Smooth muscle cell of the brain vasculature (primary cell): Measurements from ENCODE around the gene IQCH.

Source experiments
- DNase-seq: peaks from one replicate; pipeline ENCODE4 v3.0.0-alpha.2; 2012; ENCODE audit warnings: low read depth, low spot score

Gene IQCH

DNA sequence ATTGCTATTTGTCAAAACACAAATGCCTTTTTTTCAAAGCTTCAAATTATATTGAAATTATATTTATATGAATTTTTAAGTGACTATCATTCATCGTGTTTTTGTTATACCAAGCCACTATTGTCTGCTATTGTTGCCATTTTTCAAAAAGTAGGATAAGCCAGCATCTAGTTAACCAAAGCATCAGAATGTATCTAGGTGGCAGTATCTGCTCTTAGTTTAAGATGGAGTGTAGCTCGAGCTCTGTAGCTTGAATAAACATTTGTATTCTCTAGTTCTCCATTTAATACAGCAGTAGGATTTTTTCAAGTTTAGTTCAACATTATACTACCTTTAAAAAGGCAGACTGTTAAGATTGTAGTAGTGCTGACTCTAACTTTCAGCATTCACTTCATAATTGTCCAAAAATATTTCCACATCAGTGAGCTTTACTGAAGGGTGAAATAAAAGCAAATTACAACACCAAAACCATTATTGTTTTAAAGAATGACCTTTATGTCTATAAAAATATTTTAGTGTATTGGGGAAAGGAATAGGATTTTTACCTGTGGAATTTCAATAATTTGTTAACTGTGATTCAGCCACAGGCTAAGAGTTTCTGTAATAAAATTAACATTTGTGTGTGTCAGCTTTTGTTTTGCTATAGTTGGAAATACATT, 246.7 kb downstream of the IQCH start:
- no peak for DNase-seq

DNA sequence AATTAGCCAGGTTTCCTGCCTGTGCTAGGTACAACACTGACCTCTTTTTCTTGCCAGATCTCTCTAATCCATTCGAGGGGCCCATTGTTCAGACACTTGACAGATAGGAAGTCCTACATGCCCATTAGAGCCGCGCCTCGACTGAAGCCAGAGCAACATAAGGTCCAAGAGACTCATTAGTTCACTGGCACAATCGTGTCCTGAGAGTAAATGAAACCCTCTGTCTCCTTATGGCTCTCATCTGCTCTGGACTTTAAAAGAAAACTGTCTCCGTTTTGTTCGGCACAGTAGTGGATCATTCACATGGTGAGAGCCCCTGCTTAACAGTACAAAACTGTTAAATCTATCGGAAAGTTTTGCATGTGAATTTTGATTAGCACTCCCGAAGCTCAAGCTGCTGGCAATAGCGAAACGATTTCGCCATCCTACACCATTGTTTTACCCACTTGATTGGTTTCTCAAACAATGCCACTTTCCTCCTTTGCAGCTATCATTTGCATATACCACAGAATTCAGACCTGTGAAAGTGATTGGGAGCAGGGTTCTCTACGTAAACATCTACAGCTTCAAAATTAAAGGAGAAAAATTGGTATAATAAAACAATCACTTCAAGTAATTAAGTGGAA, 247.4 kb downstream of the IQCH start:
- DNase-seq: no peak

DNA sequence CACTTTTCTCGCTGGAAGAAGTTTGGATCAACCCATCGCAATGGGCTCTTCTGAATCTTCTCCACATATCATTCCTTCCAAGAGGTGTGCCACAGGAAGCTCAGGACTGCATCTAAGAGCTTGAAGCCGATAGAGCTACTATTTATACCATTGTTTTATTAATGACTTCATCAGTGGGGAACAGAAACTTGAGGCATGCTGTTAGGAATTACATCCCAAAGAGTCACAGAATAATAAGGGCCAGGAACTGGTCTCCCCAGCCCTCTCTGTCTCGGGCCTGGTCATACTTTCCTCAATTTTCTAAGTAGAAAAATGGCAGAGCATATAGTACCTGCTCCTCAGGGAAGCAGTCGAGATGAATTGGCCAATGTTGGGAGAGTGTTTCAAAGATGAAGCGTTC, 249.5 kb downstream of the IQCH start:
- no peak for DNase-seq

DNA sequence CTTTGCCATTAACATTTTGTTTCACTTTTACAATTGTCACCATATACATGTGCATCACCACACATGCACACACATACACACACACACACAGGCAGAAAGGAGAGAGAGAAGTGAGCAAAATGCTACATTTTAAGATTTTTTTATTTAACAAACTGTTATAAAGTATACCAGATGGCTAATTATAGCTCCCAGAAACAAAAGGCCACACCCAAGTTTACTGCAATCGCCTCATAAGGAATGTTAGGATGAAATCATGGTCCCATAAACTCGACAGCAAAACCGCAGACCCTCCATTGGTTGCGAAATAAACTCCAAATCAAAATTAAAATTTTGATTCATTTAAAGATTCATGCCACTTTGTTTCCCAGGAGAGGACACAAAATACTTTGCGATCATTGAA, 250.2 kb downstream of the IQCH start:
- no peak for DNase-seq

- no peak for DNase-seq
Measured at GRCh38 chr15:67505675-67506572, 251.3 kb downstream of the IQCH start.

DNA sequence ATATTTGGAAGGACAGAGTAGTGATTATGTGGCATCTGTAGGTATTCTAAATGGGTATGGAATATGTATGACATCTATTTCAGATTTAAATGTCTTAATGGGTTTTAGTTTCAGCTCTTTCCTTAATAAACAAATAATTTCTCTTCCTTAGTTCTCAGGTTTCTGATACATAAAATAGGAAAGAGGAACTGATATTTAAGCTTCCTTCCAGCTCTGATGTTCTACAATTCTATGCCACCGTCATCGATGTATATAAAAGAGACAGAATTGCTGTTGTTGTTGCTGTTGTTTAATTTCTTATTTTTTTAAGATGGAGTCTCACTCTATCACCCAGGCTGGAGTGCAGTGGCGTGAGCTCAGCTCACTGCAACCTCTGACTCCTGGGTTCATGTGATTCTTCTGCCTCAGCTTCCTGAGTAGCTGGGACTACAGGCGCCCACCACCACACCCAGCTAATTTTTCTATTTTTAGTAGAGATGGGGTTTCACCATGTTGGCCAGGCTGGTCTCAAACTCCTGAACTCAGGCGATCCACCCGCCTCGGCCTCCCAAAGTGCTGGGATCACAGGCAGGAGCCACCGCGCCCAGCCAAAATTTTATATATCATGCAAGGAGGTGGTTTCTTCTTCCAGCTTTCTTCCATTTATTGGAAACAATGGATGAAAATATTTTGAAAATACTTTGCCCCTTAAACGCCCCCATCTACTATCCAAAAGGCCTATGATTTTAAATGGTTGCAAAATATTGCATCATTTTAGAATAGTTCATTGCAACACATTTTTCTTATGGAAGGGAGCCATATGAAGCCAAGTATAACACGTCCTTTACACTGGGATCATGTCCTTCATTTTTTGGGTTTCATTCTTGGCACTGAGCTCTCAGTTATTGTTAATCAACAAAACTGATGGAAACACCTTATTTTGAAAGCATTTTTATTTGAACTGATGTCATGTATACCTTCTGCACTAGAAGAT, 252.5 kb downstream of the IQCH start:
- no peak for DNase-seq

GRCh38 chr15:67508407-67508806, 253.8 kb downstream of the IQCH start:
- no peak for DNase-seq

- no peak for DNase-seq
Measured at GRCh38 chr15:67509918-67510317, 255.3 kb downstream of the IQCH start.

- DNase-seq: no peak
Measured at GRCh38 chr15:67510597-67511190, 256.1 kb downstream of the IQCH start.

DNA sequence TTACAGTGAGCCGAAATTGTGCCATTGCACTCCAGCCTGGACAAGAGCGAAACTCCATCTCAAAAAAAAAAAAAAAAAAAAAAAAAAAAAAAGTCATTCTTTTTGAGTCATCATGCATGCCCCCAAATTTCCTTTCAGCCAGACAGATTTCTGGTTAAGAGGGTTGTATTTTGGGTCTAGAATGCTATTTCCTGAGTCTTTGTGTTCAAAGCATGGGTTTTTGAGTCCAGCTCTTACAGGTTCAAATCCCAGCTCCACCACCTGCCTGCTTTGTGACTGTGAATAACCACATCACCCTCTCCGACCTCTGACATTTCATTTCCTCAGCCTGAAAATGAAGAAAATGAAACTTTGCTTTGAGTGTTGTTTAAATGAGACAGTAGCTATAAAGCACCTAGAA, 257.0 kb downstream of the IQCH start:
- DNase-seq: no peak

- DNase-seq: no peak
Measured at GRCh38 chr15:67512140-67512539, 257.6 kb downstream of the IQCH start.

DNA sequence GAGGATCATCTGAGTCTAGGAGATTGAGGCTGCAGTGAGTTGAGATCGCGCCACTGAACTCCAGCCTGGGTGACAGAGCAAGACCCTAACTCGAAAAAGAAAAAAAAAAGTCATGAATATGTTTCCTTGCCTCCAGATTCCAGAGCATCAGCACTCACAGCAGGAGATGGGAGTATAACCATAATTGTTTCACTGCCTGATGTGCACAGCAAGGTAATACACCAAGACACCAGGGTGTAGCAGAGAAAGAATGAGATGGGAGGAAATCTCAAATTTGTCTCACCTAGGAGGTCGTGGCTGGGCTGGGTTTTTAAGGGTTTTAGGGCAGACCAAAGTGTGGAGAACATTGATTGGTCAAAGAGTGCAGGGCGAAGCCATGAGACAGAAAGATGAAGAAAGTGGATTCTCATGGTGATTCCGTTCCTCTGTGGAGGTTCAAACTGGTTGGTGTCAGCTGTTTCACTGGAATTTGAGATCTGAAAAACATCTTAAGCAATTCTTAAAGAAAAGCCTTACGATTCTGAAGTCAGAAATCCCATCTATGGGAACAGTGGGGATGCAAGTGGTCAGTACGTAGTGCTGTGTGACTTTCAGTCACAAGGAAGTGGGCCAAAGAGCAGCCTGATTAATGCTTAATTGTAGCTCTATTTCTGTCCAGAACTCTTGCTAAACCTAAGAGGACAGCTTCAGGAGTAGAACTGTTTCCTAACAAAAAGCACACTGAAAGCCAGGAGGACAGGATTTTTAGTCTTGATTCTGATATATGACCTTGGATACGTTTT, 258.5 kb downstream of the IQCH start:
- no peak for DNase-seq

- no peak for DNase-seq
Measured at GRCh38 chr15:67515090-67515489, 260.5 kb downstream of the IQCH start.

DNA sequence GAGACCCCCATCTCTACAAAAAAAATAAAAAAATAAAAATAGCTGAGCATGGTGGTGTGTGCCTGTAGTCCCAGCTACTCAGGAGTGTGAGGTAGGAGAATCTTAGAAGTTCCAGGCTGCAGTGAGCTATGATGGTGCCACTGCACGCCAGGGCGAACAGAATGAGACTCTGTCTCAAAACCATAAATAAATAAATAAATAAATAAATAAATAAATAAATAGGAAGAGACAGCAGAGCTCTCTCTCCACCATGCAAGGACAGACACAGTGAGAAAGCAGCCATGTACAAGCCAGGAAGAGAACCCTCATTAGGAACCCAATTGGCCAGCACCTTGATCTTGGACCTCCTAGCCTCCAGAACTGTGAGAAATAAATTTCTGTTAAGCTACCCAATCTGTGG, 261.0 kb downstream of the IQCH start:
- no peak for DNase-seq

DNA sequence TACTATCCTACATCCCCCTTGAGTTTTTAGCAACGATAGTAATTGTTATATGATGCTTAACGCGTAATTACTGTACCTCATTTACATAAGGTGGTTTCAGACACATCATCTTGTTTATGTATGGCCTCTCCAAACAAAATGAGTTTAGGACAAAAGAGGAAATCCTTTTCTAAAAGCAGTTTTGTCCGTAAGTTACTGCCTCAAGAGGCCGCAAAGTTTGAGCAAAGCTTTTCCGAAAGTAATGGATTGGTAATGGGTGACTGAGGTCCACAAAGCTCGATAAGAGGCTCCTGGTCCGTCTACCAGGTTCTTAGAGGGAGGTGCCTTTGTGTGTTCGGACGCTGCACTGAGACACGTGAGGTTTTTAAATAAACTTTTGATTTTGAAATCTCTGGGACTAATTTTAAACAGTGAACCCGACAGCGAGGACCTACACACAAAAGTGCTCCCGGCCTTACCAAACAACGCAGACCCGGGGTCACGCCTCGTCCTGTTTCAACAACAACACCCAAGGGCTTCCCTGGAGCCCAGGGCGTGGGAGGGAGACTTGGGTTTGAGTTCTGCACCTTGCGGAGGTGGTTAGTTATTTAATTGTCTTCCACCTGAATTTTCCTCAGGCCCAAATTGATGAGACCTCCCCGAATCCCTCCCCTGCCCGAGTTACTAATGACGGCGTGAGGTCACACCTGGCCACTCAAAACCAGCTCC, 265.9 kb downstream of the IQCH start:
- DNase-seq: no peak

GRCh38 chr15:67521029-67521782, 266.6 kb downstream of the IQCH start, which contains the start of gene C15orf61:
C15orf61 (plus strand) TSS chr15:67521131; CDS start chr15:67521249, 118 bp downstream.
- no peak for DNase-seq

- DNase-seq: no peak
Measured at GRCh38 chr15:67521783-67522568, 267.4 kb downstream of the IQCH start.

DNA sequence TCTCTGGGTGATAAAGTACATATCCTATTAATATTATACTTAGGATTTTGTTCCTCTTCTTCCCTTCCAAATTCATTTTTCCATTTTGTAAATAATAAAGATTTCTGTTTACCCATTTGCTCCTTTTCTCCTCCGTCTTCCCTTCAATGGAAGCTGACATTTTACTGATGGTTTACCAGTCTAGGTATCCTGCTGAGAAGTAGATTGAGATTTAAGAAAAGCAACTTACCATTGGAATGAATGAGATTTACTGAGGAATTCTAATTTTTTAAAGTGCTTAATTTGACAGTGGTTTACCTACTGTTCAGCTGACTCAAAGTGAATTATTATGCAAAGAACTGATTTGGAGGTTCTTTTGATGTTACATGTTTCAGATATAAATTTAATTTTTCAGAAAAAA, 268.7 kb downstream of the IQCH start:
- no peak for DNase-seq
